ENCODE results near the gene OPCML. TPM values are rescaled to one million over a fixed set of nuclear protein-coding genes. Genes with fewer than 3 reads are reported as not detected.

Gene OPCML
- total RNA-seq, 3 donors from 2014 or later (not counting 1 experiment from before 2014, with no cell fraction given) = not detected

- Mint-ChIP-seq H3K4me3 (no peak overlapping the region), H3K36me3 (no peaks in the 10 kb centered on the region), H3K27me3 (ENCODE audit: low read depth in 2 of 2) (peaks cover 0 to under 1% of the 10 kb centered on the region in 2 donors), H3K9me3 (peaks cover 2% of the 10 kb centered on the region in 2 donors), H3K27ac (no peak overlapping the region), H3K4me1 (no peaks in the 10 kb centered on the region)
- 88% methylated on average over 4 of the region's 4 CpGs for WGBS (ENCODE audit: insufficient coverage)
- H3K4me3 ChIP-seq (ENCODE audit: low read length) = no peak overlapping the region
- no peak overlapping the region for H3K27ac ChIP-seq (ENCODE audit: low read length)
- no peaks in the 10 kb centered on the region for H3K36me3 ChIP-seq (ENCODE audit: control insufficient read depth, insufficient read depth, low read length)
- ATAC-seq (no peak), DNase-seq (no peak)
- H3K27me3 ChIP-seq (ENCODE audit: control insufficient read depth, insufficient read depth, low read length) = no peaks in the 10 kb centered on the region
- TF ChIP-seq CTCF (IDR thresholded peaks at IDR 0.05) = no peak
- intact Hi-C loops (cut with micrococcal nuclease) = no loop called here
- no peaks in the 10 kb centered on the region for H3K4me1 ChIP-seq (ENCODE audit: control insufficient read depth, insufficient read depth, low read length)
- H3K9me3 ChIP-seq (ENCODE audit: control insufficient read depth, insufficient read depth, low read length) = no peaks in the 10 kb centered on the region
These were observed 595.3 kb downstream of the OPCML start for GRCh38 chr11:132937016-132937415.

GRCh38 chr11:132935383-132935782 is 596.9 kb downstream of the OPCML start:
- H3K4me3 ChIP-seq (ENCODE audit: low read length) = no peak overlapping the region
- Mint-ChIP-seq H3K27me3 (ENCODE audit: low read depth in 2 of 2) (no peaks in the 10 kb centered on the region), H3K27ac (no peak overlapping the region), H3K4me3 (no peak overlapping the region), H3K4me1 (no peaks in the 10 kb centered on the region), H3K9me3 (peaks cover 2% of the 10 kb centered on the region in 2 donors), H3K36me3 (no peaks in the 10 kb centered on the region)
- no peak for ATAC-seq
- no peak for DNase-seq
- no peaks in the 10 kb centered on the region for H3K27me3 ChIP-seq (ENCODE audit: control insufficient read depth, insufficient read depth, low read length)
- H3K4me1 ChIP-seq (ENCODE audit: control insufficient read depth, insufficient read depth, low read length) = no peaks in the 10 kb centered on the region
- no peaks in the 10 kb centered on the region for H3K9me3 ChIP-seq (ENCODE audit: control insufficient read depth, insufficient read depth, low read length)
- TF ChIP-seq CTCF (IDR thresholded peaks at IDR 0.05) = no peak
- 95% methylated on average over 2 of the region's 3 CpGs for WGBS (ENCODE audit: insufficient coverage)
- H3K36me3 ChIP-seq (ENCODE audit: control insufficient read depth, insufficient read depth, low read length) = no peaks in the 10 kb centered on the region
- intact Hi-C loops (cut with micrococcal nuclease) = no loop called here
- no peak overlapping the region for H3K27ac ChIP-seq (ENCODE audit: low read length)

- Mint-ChIP-seq H3K36me3 (no peaks in the 10 kb centered on the region), H3K27ac (no peak overlapping the region), H3K4me1 (no peaks in the 10 kb centered on the region), H3K4me3 (no peak overlapping the region), H3K9me3 (peaks cover 5 to 7% of the 10 kb centered on the region in 2 donors), H3K27me3 (ENCODE audit: low read depth in 2 of 2) (no peaks in the 10 kb centered on the region)
- ATAC-seq (no peak), DNase-seq (no peak)
- TF ChIP-seq CTCF (IDR thresholded peaks at IDR 0.05) = no peak
- intact Hi-C loops (cut with micrococcal nuclease) = no loop called here
- H3K27me3 ChIP-seq (ENCODE audit: control insufficient read depth, insufficient read depth, low read length) = no peaks in the 10 kb centered on the region
- no peak overlapping the region for H3K4me3 ChIP-seq (ENCODE audit: low read length)
- H3K9me3 ChIP-seq (ENCODE audit: control insufficient read depth, insufficient read depth, low read length) = no peaks in the 10 kb centered on the region
- no peaks in the 10 kb centered on the region for H3K36me3 ChIP-seq (ENCODE audit: control insufficient read depth, insufficient read depth, low read length)
- 88% methylated on average over 3 of the region's 3 CpGs for WGBS (ENCODE audit: insufficient coverage)
- H3K27ac ChIP-seq (ENCODE audit: low read length) = no peak overlapping the region
- no peaks in the 10 kb centered on the region for H3K4me1 ChIP-seq (ENCODE audit: control insufficient read depth, insufficient read depth, low read length)
These were observed 598.6 kb downstream of the OPCML start for GRCh38 chr11:132933703-132934102.

GRCh38 chr11:132925825-132926469 is 606.4 kb downstream of the OPCML start:
- Histone ChIP-seq H3K36me3 (ENCODE audit: control insufficient read depth, insufficient read depth, low read length) (no peaks in the 10 kb centered on the region), H3K4me1 (ENCODE audit: control insufficient read depth, insufficient read depth, low read length) (no peaks in the 10 kb centered on the region), H3K27me3 (ENCODE audit: control insufficient read depth, insufficient read depth, low read length) (no peaks in the 10 kb centered on the region), H3K27ac (ENCODE audit: low read length) (no peak overlapping the region), H3K9me3 (ENCODE audit: control insufficient read depth, insufficient read depth, low read length) (no peaks in the 10 kb centered on the region), H3K4me3 (ENCODE audit: low read length) (no peak overlapping the region)
- TF ChIP-seq CTCF (IDR thresholded peaks at IDR 0.05) = no peak
- Mint-ChIP-seq H3K27ac (no peak overlapping the region), H3K4me3 (no peak overlapping the region), H3K27me3 (ENCODE audit: low read depth in 2 of 2) (peaks cover 0 to 2% of the 10 kb centered on the region in 2 donors), H3K9me3 (peaks cover 5 to 18% of the 10 kb centered on the region in 2 donors), H3K4me1 (no peaks in the 10 kb centered on the region), H3K36me3 (no peaks in the 10 kb centered on the region)
- intact Hi-C loops (cut with micrococcal nuclease) = no loop called here
- no peak for DNase-seq
- no peak for ATAC-seq
- 75% methylated on average over 3 of the region's 3 CpGs for WGBS (ENCODE audit: insufficient coverage)

All from natural killer cell (primary cell).